AG09309 (cell line): ENCODE data around the gene RERG.

Source experiments
- DNase-seq: peaks from one replicate; pipeline ENCODE4 v3.0.0-alpha.2; 2010; ENCODE audit warnings: low read depth
- H3K4me3 ChIP-seq: 2 replicates; pipeline ENCODE4 v1.5.1; 2011; ENCODE audit warnings: mild to moderate bottlenecking, low read depth, low read length, moderate library complexity; ENCODE audit not compliant: control insufficient read depth
- CTCF ChIP-seq: IDR thresholded peaks from 2 replicates; pipeline ENCODE4 v1.5.1; 2011; ENCODE audit warnings: mild to moderate bottlenecking, low read depth, low read length, inconsistent platforms; ENCODE audit not compliant: insufficient read depth, control insufficient read depth; ENCODE audit errors: missing control alignments

The RERG gene

DNA sequence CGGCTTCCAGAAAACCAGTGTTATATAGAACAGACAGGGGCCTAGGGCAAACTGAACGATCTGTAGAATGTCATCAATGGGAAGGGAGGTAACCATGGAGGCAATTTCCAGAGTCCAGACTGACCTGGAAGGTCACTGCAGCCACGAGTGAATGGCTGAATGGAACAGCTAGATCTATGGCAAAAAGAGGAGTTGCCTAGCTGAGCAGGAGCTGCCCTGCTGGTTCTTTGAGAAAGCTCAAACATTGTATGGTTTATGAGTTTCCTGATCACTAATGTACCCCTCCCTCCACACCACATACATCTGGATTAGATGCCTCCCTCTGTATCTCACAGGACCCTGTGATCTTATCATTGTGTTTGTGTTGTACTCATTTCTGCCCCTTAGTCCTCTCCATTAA, 1.0 kb upstream of the RERG start:
- H3K4me3 ChIP-seq = no peak overlapping the region
- TF ChIP-seq CTCF = no peak
- no peak for DNase-seq

DNA sequence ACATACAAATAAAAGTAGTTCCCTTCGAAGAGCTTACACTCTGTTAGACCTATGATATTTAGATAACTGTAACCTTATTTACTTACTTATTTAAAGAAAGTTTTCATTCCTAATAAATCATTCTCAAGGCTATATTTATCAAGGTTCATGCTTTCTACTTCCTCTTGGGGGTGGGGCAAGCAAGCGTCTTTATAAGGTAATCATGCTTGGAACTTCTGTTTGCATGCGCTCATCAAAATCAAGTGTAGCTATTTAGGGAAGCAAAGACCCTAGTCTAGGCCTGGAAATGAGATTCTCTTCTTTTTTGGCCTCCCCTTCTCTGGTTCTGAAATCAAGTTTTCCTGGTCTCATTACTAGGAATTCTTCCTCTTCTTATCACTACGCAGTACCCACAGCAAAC, 766 bp downstream of the RERG start:
- DNase-seq = no peak
- no peak for TF ChIP-seq CTCF
- no peak overlapping the region for H3K4me3 ChIP-seq

- no peak for DNase-seq
- H3K4me3 ChIP-seq = no peak overlapping the region
- TF ChIP-seq CTCF = no peak
Measured at GRCh38 chr12:15218794-15219193, 2.4 kb downstream of the RERG start.

- DNase-seq = no peak
- no peak for TF ChIP-seq CTCF
- H3K4me3 ChIP-seq = no peak overlapping the region
Measured at GRCh38 chr12:15216036-15216889, 5.0 kb downstream of the RERG start.

GRCh38 chr12:15214851-15215601, 6.2 kb downstream of the RERG start:
- no peak overlapping the region for H3K4me3 ChIP-seq
- no peak for DNase-seq
- TF ChIP-seq CTCF = no peak

- H3K4me3 ChIP-seq = no peak overlapping the region
- no peak for DNase-seq
- no peak for TF ChIP-seq CTCF
Measured at GRCh38 chr12:15212930-15213329, 8.3 kb downstream of the RERG start.
